ENCODE measurements around the gene DISP3.

DNA sequence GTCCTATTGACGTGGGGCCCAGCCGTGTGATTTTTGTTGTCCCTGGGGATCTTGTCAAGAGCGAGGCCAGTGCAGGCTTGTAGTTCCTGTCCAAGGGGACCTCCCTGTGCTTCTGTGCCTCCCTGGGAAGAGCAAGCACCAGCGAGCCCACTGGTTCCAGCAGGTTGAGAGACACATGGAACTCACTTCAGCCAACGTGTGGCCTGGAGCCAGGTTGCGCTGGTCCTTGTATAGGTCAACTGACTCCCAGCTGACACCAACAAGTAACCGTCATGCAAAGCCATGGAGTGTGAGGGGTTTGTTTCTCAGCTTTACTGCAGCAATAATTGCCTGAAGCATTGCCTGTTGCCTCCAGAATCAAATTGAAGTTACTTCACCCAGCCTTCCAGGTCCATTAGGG is 63.0 kb downstream of the DISP3 start:
- TF ChIP-seq POLR2A (IDR thresholded peaks at IDR 0.05; ENCODE audit: extremely low read depth, insufficient read length) (no peak), MYC (IDR thresholded peaks at IDR 0.05; ENCODE audit: low read depth, low read length) (no peak), CTCF (IDR thresholded peaks at IDR 0.05; ENCODE audit: low read depth, low read length) (no peak)
- TF ChIP-seq, protein P1, sequence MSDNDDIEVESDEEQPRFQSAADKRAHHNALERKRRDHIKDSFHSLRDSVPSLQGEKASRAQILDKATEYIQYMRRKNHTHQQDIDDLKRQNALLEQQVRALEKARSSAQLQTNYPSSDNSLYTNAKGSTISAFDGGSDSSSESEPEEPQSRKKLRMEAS (IDR thresholded peaks at IDR 0.05; ENCODE audit: low read depth, low read length) = no peak

Measured in NB4 (cell line).